ENCODE results near the gene PMAIP1. TPM values are rescaled to one million over a fixed set of nuclear protein-coding genes. Genes with fewer than 3 reads are reported as not detected.

PMAIP1 gene
- total RNA-seq, 1 donor from 2014 or later, result 69.9 TPM

GRCh38 chr18:59927246-59927825 is 27.5 kb downstream of the PMAIP1 start:
- Mint-ChIP-seq H3K9me3 (no peaks in the 10 kb centered on the region), H3K27ac (peak overlapping the region; percentile 79), H3K27me3 (no peaks in the 10 kb centered on the region), H3K4me3 (peak overlapping the region; percentile 9), H3K4me1 (peaks cover 29% of the 10 kb centered on the region), H3K36me3 (ENCODE audit: low read depth) (no peaks in the 10 kb centered on the region)
- intact Hi-C loops (cut with micrococcal nuclease), result no loop called here
- ChIA-PET CTCF (interaction anchor here (0.6 kb wide), 1 partner anchor 9 kb away, joined by 3 read pairs; no protein-coding TSS in a partner anchor), POLR2A (interaction anchor here (0.6 to 3.3 kb wide), 6 partner anchors 9 to 42 kb away, joined by 3 to 18 read pairs (median 4); partner anchors contain the start of gene PMAIP1)
- no peak for TF ChIP-seq CTCF (IDR thresholded peaks at IDR 0.05)
- peak; percentile 65 for ATAC-seq (ENCODE audit: low read depth)
- no peak for DNase-seq

- DNase-seq (no peak), ATAC-seq (ENCODE audit: low read depth) (no peak)
- TF ChIP-seq CTCF (IDR thresholded peaks at IDR 0.05), result no peak
- Mint-ChIP-seq H3K36me3 (ENCODE audit: low read depth) (no peaks in the 10 kb centered on the region), H3K9me3 (no peaks in the 10 kb centered on the region), H3K4me3 (no peak overlapping the region), H3K27me3 (no peaks in the 10 kb centered on the region), H3K4me1 (peaks cover 26% of the 10 kb centered on the region), H3K27ac (no peak overlapping the region)
- ChIA-PET POLR2A (interaction anchor here (1.1 to 3.3 kb wide), 4 partner anchors 9 to 28 kb away, joined by 3 to 18 read pairs (median 6); partner anchors contain the start of gene PMAIP1), CTCF (no interaction called here)
- intact Hi-C loops (cut with micrococcal nuclease), result no loop called here
Observed at GRCh38 chr18:59928201-59928600, 28.4 kb downstream of the PMAIP1 start.

GRCh38 chr18:59929621-59930295 is 30.0 kb downstream of the PMAIP1 start:
- CTCF ChIA-PET, result no interaction called here
- intact Hi-C loops (cut with micrococcal nuclease), result no loop called here
- H3K4me3 Mint-ChIP-seq, result no peak overlapping the region
- POLR2A ChIA-PET, result interaction anchor here (1.4 to 3.3 kb wide), 2 partner anchors 29 to 30 kb away, joined by 3 to 18 read pairs; partner anchors contain the start of gene PMAIP1
- no peak for TF ChIP-seq CTCF (IDR thresholded peaks at IDR 0.05)
- no peaks in the 10 kb centered on the region for H3K36me3 Mint-ChIP-seq (ENCODE audit: low read depth)
- no peaks in the 10 kb centered on the region for H3K27me3 Mint-ChIP-seq
- ATAC-seq (ENCODE audit: low read depth), result no peak
- no peaks in the 10 kb centered on the region for H3K9me3 Mint-ChIP-seq
- H3K27ac Mint-ChIP-seq, result no peak overlapping the region
- no peak for DNase-seq
- H3K4me1 Mint-ChIP-seq, result peaks cover 19% of the 10 kb centered on the region

- TF ChIP-seq CTCF (IDR thresholded peaks at IDR 0.05), result no peak
- no peak for ATAC-seq (ENCODE audit: low read depth)
- no peak for DNase-seq
- Mint-ChIP-seq H3K9me3 (no peaks in the 10 kb centered on the region), H3K27ac (no peak overlapping the region), H3K36me3 (ENCODE audit: low read depth) (no peaks in the 10 kb centered on the region), H3K27me3 (no peaks in the 10 kb centered on the region), H3K4me3 (no peak overlapping the region), H3K4me1 (peaks cover 6% of the 10 kb centered on the region)
- POLR2A ChIA-PET, result interaction anchor here (0.7 kb wide), 1 partner anchor 21 kb away, joined by 7 read pairs; no protein-coding TSS in a partner anchor
- intact Hi-C loops (cut with micrococcal nuclease), result no loop called here
- CTCF ChIA-PET, result no interaction called here
Observed at GRCh38 chr18:59932401-59932800, 32.6 kb downstream of the PMAIP1 start.

- DNase-seq (no peak), ATAC-seq (ENCODE audit: low read depth) (no peak)
- no peaks in the 10 kb centered on the region for H3K36me3 Mint-ChIP-seq (ENCODE audit: low read depth)
- no peaks in the 10 kb centered on the region for H3K27me3 Mint-ChIP-seq
- H3K9me3 Mint-ChIP-seq, result no peaks in the 10 kb centered on the region
- no peak for TF ChIP-seq CTCF (IDR thresholded peaks at IDR 0.05)
- ChIA-PET POLR2A (interaction anchor here (0.7 kb wide), 2 partner anchors 13 to 49 kb away, joined by 4 to 10 read pairs; no protein-coding TSS in a partner anchor), CTCF (interaction anchor here (1.1 to 1.8 kb wide), 2 partner anchors 13 to 49 kb away, joined by 4 to 5 read pairs; no protein-coding TSS in a partner anchor)
- H3K27ac Mint-ChIP-seq, result no peak overlapping the region
- H3K4me3 Mint-ChIP-seq, result no peak overlapping the region
- intact Hi-C loops (cut with micrococcal nuclease), result no loop called here
- peaks cover 2% of the 10 kb centered on the region for H3K4me1 Mint-ChIP-seq
Observed at GRCh38 chr18:59938676-59939075, 38.9 kb downstream of the PMAIP1 start.
